DND-41 (cell line): ENCODE data around the gene TMEM145.

Source experiments
- EZH2 ChIP-seq: IDR thresholded peaks from 3 replicates; pipeline ENCODE4 v1.6.1; 2012; ENCODE audit warnings: borderline replicate concordance, low read depth, mild to moderate bottlenecking, moderate library complexity, low read length, inconsistent platforms; ENCODE audit not compliant: severe bottlenecking
- TF ChIP-seq, protein P1 (sequence below): IDR thresholded peaks from 2 replicates; pipeline ENCODE4 v1.5.1; 2012; ENCODE audit warnings: borderline replicate concordance, low read length, moderate library complexity, mild to moderate bottlenecking; ENCODE audit not compliant: poor library complexity, severe bottlenecking; ENCODE audit errors: extremely low read depth

- TF ChIP-seq, protein P1, sequence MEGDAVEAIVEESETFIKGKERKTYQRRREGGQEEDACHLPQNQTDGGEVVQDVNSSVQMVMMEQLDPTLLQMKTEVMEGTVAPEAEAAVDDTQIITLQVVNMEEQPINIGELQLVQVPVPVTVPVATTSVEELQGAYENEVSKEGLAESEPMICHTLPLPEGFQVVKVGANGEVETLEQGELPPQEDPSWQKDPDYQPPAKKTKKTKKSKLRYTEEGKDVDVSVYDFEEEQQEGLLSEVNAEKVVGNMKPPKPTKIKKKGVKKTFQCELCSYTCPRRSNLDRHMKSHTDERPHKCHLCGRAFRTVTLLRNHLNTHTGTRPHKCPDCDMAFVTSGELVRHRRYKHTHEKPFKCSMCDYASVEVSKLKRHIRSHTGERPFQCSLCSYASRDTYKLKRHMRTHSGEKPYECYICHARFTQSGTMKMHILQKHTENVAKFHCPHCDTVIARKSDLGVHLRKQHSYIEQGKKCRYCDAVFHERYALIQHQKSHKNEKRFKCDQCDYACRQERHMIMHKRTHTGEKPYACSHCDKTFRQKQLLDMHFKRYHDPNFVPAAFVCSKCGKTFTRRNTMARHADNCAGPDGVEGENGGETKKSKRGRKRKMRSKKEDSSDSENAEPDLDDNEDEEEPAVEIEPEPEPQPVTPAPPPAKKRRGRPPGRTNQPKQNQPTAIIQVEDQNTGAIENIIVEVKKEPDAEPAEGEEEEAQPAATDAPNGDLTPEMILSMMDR, result no peak
- no peak for TF ChIP-seq EZH2
These were observed 36.3 kb upstream of the TMEM145 start for GRCh38 chr19:42276821-42277220.
